Activated gamma-delta T cell treated with anti-CD3 and anti-CD28 coated beads, Interleukin-2, amount 50 U/mL, for 16 hours (primary cell): ENCODE results near the gene PPP4R3A.
"Not testable (repeated sequence)": the region's sequence is repeated elsewhere in the genome, so short reads cannot be mapped to it uniquely, and the experiment has no call there.

Experiments
- DNase-seq: peaks from one replicate; pipeline ENCODE4 v3.0.0-alpha.2; 2020; ENCODE audit warnings: low read depth

PPP4R3A gene

GRCh38 chr14:91438845-91439244, 71.3 kb downstream of the PPP4R3A start:
- no peak for DNase-seq

GRCh38 chr14:91436266-91436665, 73.8 kb downstream of the PPP4R3A start:
- DNase-seq = not testable (repeated sequence)

GRCh38 chr14:91429385-91429784, 80.7 kb downstream of the PPP4R3A start:
- no peak for DNase-seq

GRCh38 chr14:91428931-91429330, 81.2 kb downstream of the PPP4R3A start:
- not testable (repeated sequence) for DNase-seq

GRCh38 chr14:91425531-91425944, 84.6 kb downstream of the PPP4R3A start:
- not testable (repeated sequence) for DNase-seq

GRCh38 chr14:91424813-91425530, 85.1 kb downstream of the PPP4R3A start:
- no peak for DNase-seq

GRCh38 chr14:91420686-91421085, 89.4 kb downstream of the PPP4R3A start:
- no peak for DNase-seq

- DNase-seq = no peak
These were observed 90.7 kb downstream of the PPP4R3A start for GRCh38 chr14:91419451-91419850.

GRCh38 chr14:91419044-91419397, 91.1 kb downstream of the PPP4R3A start:
- DNase-seq = no peak

GRCh38 chr14:91418387-91419043, 91.6 kb downstream of the PPP4R3A start:
- DNase-seq = peak; percentile 77

GRCh38 chr14:91417983-91418386, 92.1 kb downstream of the PPP4R3A start:
- no peak for DNase-seq

GRCh38 chr14:91417120-91417982, 92.8 kb downstream of the PPP4R3A start, which contains the start of gene CCDC88C:
Gene CCDC88C (minus strand): TSS chr14:91417820. CDS start chr14:91417690, 130 bp downstream.
- peak; percentile 56 for DNase-seq

- DNase-seq = no peak
These were observed 93.4 kb downstream of the PPP4R3A start for GRCh38 chr14:91416744-91417119.

- DNase-seq = peak; percentile 55
These were observed 94.0 kb downstream of the PPP4R3A start for GRCh38 chr14:91415794-91416743.

- DNase-seq = no peak
These were observed 95.7 kb downstream of the PPP4R3A start for GRCh38 chr14:91414475-91414833.

GRCh38 chr14:91413547-91414474, 96.3 kb downstream of the PPP4R3A start:
- no peak for DNase-seq

GRCh38 chr14:91412939-91413338, 97.2 kb downstream of the PPP4R3A start:
- DNase-seq = no peak

GRCh38 chr14:91410771-91411536, 99.2 kb downstream of the PPP4R3A start:
- DNase-seq = no peak

- DNase-seq = no peak
These were observed 100.0 kb downstream of the PPP4R3A start for GRCh38 chr14:91409928-91410718.
